Tibial nerve (tissue), 4 donors: ENCODE data around the gene SOS1. TPM values are rescaled to one million over a fixed set of nuclear protein-coding genes. Genes with fewer than 3 reads are reported as not detected.

Experiments used
- DNase-seq, 2 donors: peaks; one replicate each; pipeline ENCODE4 v3.0.0-alpha.2; 2019; ENCODE audit warnings: low spot score in 2 of 2
- H3K27ac ChIP-seq, 4 donors: fragments of 200-600 bp; sonication (generic) in 3 of 4; one replicate each; pipeline ENCODE4 v1.5.1; 2017 to 2019; ENCODE audit warnings: mild to moderate bottlenecking in 1 of 4
- H3K27me3 ChIP-seq, 2 donors: fragments of 200-600 bp; sonication (generic) in 1 of 2; one replicate each; pipeline versions ENCODE4 v1.5.1 to v1.6.0; 2017 to 2019
- H3K36me3 ChIP-seq, 3 donors: fragments of 200-600 bp; sonication (generic); one replicate each; pipeline ENCODE4 v1.5.1; 2018 to 2019
- H3K4me1 ChIP-seq, 4 donors: fragments of 200-600 bp; sonication (generic) in 3 of 4; one replicate each; pipeline ENCODE4 v1.5.1; 2017 to 2019
- H3K4me3 ChIP-seq, 4 donors: fragments of 200-600 bp; sonication (generic) in 3 of 4; one replicate each; pipeline ENCODE4 v1.5.1; 2017 to 2019; ENCODE audit warnings: mild to moderate bottlenecking in 1 of 4, moderate library complexity in 1 of 4
- H3K9me3 ChIP-seq, 4 donors: fragments of 200-600 bp; sonication (generic) in 3 of 4; one replicate each; pipeline ENCODE4 v1.5.1; 2017 to 2019
- EP300 ChIP-seq, 2 donors: sonication (generic); formaldehyde crosslinking; IDR thresholded peaks; one replicate each; pipeline ENCODE4 v1.6.1; 2017; ENCODE audit warnings: antibody characterized with exemption in 2 of 2, mild to moderate bottlenecking in 1 of 2
- POLR2A ChIP-seq, 2 donors: fragments of 450-650 bp; IDR thresholded peaks; one replicate each; pipeline ENCODE4 v1.6.1; 2017; ENCODE audit warnings: antibody characterized with exemption in 2 of 2, mild to moderate bottlenecking in 2 of 2, moderate library complexity in 2 of 2
- WGBS, 2 donors: methylation state at CpG; one replicate each; pipeline ENCODE4 v1.1.5; 2018; 5-methylcytosine and 5-hydroxymethylcytosine counted together
- total RNA-seq, 4 donors: library from RNA; depleted of rRNA; stranded (reverse); fragments of >200 nt; gene quantifications; one replicate each; pipeline ENCODE4 v1.1.0, GENCODE V29; 2016
- TF ChIP-seq, protein P1 (sequence below), 5 experiments: fragments of 200-600 bp in 3 of 5; fragments of 450-650 bp in 2 of 5; sonication (generic) in 3 of 5; IDR thresholded peaks; one replicate each; pipeline ENCODE4 v1.5.1; 2016 to 2019; ENCODE audit warnings: antibody characterized with exemption in 5 of 5, mild to moderate bottlenecking in 3 of 5, moderate library complexity in 2 of 5

SOS1 gene
- total RNA-seq, 4 donors from 2014 or later: 18.6 to 27.3 (median 23.4) TPM

DNA sequence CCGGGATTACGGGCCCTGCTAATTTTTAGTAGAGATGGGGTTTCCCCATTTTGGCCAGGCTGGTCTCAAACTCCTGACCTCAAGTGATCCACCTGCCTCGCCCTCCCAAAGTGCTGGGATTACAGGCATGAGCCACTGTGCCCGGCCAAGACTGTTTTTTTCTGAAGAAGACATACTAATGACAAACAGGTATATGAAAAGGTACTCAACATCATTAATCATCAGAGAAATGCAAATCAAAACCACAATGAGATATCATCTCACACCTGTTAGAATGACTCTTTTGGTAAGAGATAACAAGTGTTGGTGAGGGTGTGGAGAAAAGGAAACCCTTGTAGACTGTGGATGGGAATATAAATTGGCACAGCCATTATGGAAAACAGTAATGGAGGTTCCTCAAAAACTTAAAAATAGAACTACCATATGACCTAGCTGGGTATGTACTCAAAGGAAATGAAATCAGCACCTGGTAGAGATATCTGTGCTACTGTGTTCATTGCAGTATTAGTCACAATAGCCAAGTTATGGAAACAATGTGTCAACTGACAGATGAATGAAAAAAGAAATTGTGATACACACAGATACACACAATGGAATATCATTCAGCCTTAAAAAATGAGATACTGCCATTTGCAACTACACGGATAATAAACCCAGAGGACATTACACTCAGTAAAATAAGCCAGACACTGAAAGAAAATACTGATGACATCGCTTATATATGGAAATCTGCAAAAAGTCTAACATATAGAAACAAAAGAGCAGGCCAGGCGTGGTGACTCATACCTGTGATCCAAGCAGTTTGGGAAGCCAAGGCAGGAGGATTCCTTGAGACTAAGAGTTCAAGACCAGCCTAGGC lies 20.8 kb downstream of the SOS1 start:
- H3K27me3 ChIP-seq: no peaks in the 10 kb centered on the region
- H3K4me3 ChIP-seq: no peak overlapping the region
- 92 to 94% methylated on average over 7 of the region's 7 CpGs for WGBS, 2 donors
- no peaks in the 10 kb centered on the region for H3K36me3 ChIP-seq
- no peaks in the 10 kb centered on the region for H3K9me3 ChIP-seq
- no peak overlapping the region for H3K27ac ChIP-seq
- H3K4me1 ChIP-seq: peaks cover 0 to 20% (median 5%) of the 10 kb centered on the region in 4 donors
- no peak for DNase-seq
- TF ChIP-seq, protein P1, sequence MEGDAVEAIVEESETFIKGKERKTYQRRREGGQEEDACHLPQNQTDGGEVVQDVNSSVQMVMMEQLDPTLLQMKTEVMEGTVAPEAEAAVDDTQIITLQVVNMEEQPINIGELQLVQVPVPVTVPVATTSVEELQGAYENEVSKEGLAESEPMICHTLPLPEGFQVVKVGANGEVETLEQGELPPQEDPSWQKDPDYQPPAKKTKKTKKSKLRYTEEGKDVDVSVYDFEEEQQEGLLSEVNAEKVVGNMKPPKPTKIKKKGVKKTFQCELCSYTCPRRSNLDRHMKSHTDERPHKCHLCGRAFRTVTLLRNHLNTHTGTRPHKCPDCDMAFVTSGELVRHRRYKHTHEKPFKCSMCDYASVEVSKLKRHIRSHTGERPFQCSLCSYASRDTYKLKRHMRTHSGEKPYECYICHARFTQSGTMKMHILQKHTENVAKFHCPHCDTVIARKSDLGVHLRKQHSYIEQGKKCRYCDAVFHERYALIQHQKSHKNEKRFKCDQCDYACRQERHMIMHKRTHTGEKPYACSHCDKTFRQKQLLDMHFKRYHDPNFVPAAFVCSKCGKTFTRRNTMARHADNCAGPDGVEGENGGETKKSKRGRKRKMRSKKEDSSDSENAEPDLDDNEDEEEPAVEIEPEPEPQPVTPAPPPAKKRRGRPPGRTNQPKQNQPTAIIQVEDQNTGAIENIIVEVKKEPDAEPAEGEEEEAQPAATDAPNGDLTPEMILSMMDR (IDR thresholded peaks at IDR 0.05): no peak

DNA sequence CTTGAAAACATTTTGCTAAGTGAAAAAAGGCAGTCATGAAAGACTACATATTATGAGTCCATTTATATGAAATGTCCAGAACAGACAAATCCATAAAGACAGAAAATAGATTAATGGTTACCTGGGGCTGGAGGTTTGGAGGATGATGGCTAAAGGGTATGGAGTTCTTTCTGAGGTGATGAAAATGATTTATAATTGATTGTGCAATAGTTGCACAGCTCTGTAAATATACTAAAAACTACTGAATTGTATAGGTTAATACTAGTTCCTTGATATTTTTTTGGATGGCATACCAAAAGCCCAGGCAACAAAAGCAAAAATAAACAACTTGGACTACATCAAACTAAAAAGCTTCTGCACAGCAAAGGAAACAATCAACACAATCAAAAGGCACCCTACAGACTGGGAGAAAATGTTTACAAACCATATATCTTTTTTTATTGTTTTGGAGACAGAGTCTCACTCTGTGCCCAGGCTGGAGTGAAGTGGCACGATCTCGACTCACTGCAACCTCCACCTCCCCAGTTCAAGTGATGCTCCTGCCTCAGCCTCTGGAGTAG lies 21.5 kb downstream of the SOS1 start:
- Histone ChIP-seq H3K27ac (no peak overlapping the region), H3K4me1 (peaks cover 0 to 27% (median 7%) of the 10 kb centered on the region in 4 donors)
- 79 to 87% methylated on average over 2 of the region's 2 CpGs for WGBS, 2 donors

DNA sequence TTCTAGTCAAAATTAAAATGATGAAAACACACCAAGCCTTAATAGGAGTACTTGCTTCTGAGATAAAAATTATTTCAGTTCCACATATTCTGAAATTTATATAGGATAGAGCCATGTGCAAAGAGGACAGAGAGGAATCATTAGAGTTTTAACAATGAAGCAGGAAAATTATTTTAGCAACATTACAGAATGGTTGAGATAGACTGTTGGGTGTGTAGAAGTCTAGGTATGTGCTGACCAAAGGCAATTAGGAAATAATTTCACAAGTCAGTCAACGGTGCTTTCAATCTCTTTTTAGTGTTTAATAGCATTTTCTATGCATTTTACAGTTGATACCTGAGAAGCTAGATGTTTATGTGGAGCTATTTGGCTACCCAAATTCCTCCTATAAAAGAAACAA lies 25.2 kb downstream of the SOS1 start:
- peaks cover 0 to 37% (median 12%) of the 10 kb centered on the region in 4 donors for H3K4me1 ChIP-seq
- TF ChIP-seq, protein P1 (IDR thresholded peaks at IDR 0.05): no peak
- TF ChIP-seq POLR2A (IDR thresholded peaks at IDR 0.05): no peak
- TF ChIP-seq EP300 (IDR thresholded peaks at IDR 0.05): no peak

More for the DNA sequence above, 21.5 kb downstream of the SOS1 start:
- no peaks in the 10 kb centered on the region for H3K27me3 ChIP-seq
- TF ChIP-seq EP300 (IDR thresholded peaks at IDR 0.05) (no peak), POLR2A (IDR thresholded peaks at IDR 0.05) (no peak)
- TF ChIP-seq, protein P1 (IDR thresholded peaks at IDR 0.05): no peak
- no peak overlapping the region for H3K4me3 ChIP-seq
- H3K9me3 ChIP-seq: no peaks in the 10 kb centered on the region
- H3K36me3 ChIP-seq: no peaks in the 10 kb centered on the region
- no peak for DNase-seq

DNA sequence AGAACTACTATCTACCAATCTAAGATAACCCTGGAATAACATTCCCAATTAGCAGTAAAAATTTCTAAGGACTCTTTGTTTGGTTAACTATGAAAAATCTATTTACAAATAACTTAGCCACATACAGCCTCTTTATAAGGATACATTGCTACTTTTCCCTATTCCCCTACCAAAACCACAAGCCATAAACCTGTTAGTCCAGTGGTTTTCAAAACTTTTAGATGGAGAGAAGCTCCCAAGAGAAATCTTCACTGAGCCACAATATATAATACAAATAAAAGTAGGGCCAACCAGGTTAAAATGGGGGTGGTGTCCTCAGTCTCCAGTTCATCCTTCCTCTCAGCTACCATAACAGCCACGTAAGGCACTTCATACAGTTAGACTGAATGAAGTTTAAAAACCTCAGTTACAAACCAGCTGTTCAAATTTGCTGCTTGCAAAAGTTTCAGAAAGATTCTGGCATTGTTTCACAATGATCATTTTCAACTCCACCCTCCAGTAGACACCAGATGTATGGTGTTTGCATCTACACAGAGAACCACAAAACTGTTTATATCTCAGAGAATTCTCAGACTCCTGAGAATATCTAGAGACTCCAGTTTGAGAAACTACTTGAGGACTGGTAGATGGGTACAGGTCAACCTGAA lies 26.0 kb downstream of the SOS1 start:
- Histone ChIP-seq H3K36me3 (no peaks in the 10 kb centered on the region), H3K4me1 (peaks cover 0 to 37% (median 12%) of the 10 kb centered on the region in 4 donors), H3K27me3 (no peaks in the 10 kb centered on the region), H3K4me3 (no peak overlapping the region), H3K9me3 (no peaks in the 10 kb centered on the region), H3K27ac (no peak overlapping the region)
- TF ChIP-seq, protein P1 (IDR thresholded peaks at IDR 0.05): no peak
- TF ChIP-seq EP300 (IDR thresholded peaks at IDR 0.05) (no peak), POLR2A (IDR thresholded peaks at IDR 0.05) (no peak)
- DNase-seq: no peak
- WGBS, 2 donors: 44 to 81% methylated on average over 1 of the region's 1 CpG

More for the DNA sequence above, 25.2 kb downstream of the SOS1 start:
- 60 to 75% methylated on average over 1 of the region's 1 CpG for WGBS, 2 donors
- DNase-seq: no peak
- Histone ChIP-seq H3K27ac (no peak overlapping the region), H3K36me3 (no peaks in the 10 kb centered on the region), H3K4me3 (no peak overlapping the region), H3K9me3 (no peaks in the 10 kb centered on the region), H3K27me3 (no peaks in the 10 kb centered on the region)
